Measurements from ENCODE around the gene TEX264. TPM values are rescaled to one million over a fixed set of nuclear protein-coding genes. Genes with fewer than 3 reads are reported as not detected.

The TEX264 gene
- total RNA-seq, 4 donors from 2014 or later, result 40.2 to 82.1 (median 62.9) TPM

- no peak for TF ChIP-seq CTCF (IDR thresholded peaks at IDR 0.05)
- peak; percentile 36 for ATAC-seq (ENCODE audit: low FRiP score)
- no peak for DNase-seq (ENCODE audit: low spot score)
Observed at GRCh38 chr3:51686512-51687215, 15.6 kb downstream of the TEX264 start.

GRCh38 chr3:51687431-51688205, 16.6 kb downstream of the TEX264 start:
- no peak for ATAC-seq (ENCODE audit: low FRiP score)
- no peak for DNase-seq (ENCODE audit: low spot score)
- TF ChIP-seq CTCF (IDR thresholded peaks at IDR 0.05), result no peak

- TF ChIP-seq CTCF (IDR thresholded peaks at IDR 0.05), result no peak
- DNase-seq (ENCODE audit: low spot score) (no peak), ATAC-seq (ENCODE audit: low FRiP score) (no peak)
Observed at GRCh38 chr3:51688206-51688600, 17.2 kb downstream of the TEX264 start.

- no peak for TF ChIP-seq CTCF (IDR thresholded peaks at IDR 0.05)
- DNase-seq (ENCODE audit: low spot score), result no peak
- no peak for ATAC-seq (ENCODE audit: low FRiP score)
Observed at GRCh38 chr3:51691021-51691420, 20.0 kb downstream of the TEX264 start.

- ATAC-seq (ENCODE audit: low FRiP score) (no peak), DNase-seq (ENCODE audit: low spot score) (no peak)
- TF ChIP-seq CTCF (IDR thresholded peaks at IDR 0.05), result no peak
Observed at GRCh38 chr3:51691949-51692348, 20.9 kb downstream of the TEX264 start.

GRCh38 chr3:51692980-51693395, 21.9 kb downstream of the TEX264 start:
- TF ChIP-seq CTCF (IDR thresholded peaks at IDR 0.05), result no peak
- no peak for DNase-seq (ENCODE audit: low spot score)
- ATAC-seq (ENCODE audit: low FRiP score), result no peak

GRCh38 chr3:51696954-51697353, 25.9 kb downstream of the TEX264 start:
- no peak for TF ChIP-seq CTCF (IDR thresholded peaks at IDR 0.05)
- ATAC-seq (ENCODE audit: low FRiP score) (no peak), DNase-seq (ENCODE audit: low spot score) (no peak)
